HUES64 (cell line): ENCODE measurements around the gene MARCHF10.

Experiments
- H3K27ac ChIP-seq: 2 replicates; pipeline ENCODE4 v1.7.0; 2013; ENCODE audit warnings: low read depth, low read length, inconsistent platforms
- H3K27me3 ChIP-seq: 2 replicates; pipeline ENCODE4 v1.6.1; 2013; ENCODE audit warnings: mild to moderate bottlenecking, low read length; ENCODE audit not compliant: insufficient read depth
- H3K36me3 ChIP-seq: 2 replicates; pipeline ENCODE4 v1.6.1; 2013; ENCODE audit warnings: mild to moderate bottlenecking, low read length; ENCODE audit not compliant: insufficient read depth
- H3K4me1 ChIP-seq: 2 replicates; pipeline ENCODE4 v1.6.1; 2013; ENCODE audit warnings: mild to moderate bottlenecking, low read length, moderate library complexity; ENCODE audit not compliant: insufficient read depth
- H3K4me3 ChIP-seq: 2 replicates; pipeline ENCODE4 v1.5.1; 2013; ENCODE audit warnings: mild to moderate bottlenecking, low read length, moderate library complexity
- H3K9ac ChIP-seq: 2 replicates; pipeline ENCODE4 v1.6.1; 2013; ENCODE audit warnings: mild to moderate bottlenecking, low read depth, low read length
- H3K9me3 ChIP-seq: 2 replicates; pipeline ENCODE4 v1.6.1; 2013; ENCODE audit warnings: low read depth, low read length; ENCODE audit not compliant: insufficient read depth
- WGBS: fragments of 150-250, 120-280 bp; methylation state at CpG from one replicate; pipeline ENCODE4 v1.1.7; 2013; ENCODE audit warnings: missing lambda C conversion rate; 5-methylcytosine and 5-hydroxymethylcytosine counted together

Gene MARCHF10

DNA sequence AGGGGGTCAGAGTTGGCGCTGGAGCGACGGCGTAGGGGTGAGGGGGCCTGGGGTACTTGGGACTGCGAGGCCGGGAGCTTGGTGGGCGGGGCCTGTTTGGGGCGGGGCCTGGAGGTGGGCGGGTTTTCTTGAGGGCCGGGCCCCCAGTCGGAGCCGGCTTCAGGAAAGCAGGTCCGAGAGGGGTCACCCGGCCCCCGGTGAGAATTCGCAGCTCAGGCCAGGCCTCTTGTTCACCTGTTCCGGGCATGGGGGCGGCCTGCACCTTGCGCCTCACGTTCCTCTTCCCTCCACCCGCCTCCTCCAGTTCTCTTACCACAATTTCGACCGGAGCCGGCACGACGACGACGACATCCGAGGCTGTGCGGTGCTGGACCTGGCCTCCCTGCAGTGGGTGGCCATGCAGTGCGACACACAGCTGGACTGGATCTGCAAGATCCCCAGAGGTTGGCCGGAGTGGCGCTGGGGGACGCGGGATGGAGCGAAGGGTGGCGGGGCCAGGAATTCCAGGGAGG lies 128.2 kb downstream of the MARCHF10 start:
- Histone ChIP-seq H3K9me3 (no peaks in the 10 kb centered on the region), H3K9ac (no peak overlapping the region), H3K4me1 (no peaks in the 10 kb centered on the region), H3K27ac (no peak overlapping the region), H3K36me3 (peaks cover 30% of the 10 kb centered on the region), H3K27me3 (no peaks in the 10 kb centered on the region), H3K4me3 (no peak overlapping the region)
- 91% methylated on average over 37 of the region's 37 CpGs for WGBS

DNA sequence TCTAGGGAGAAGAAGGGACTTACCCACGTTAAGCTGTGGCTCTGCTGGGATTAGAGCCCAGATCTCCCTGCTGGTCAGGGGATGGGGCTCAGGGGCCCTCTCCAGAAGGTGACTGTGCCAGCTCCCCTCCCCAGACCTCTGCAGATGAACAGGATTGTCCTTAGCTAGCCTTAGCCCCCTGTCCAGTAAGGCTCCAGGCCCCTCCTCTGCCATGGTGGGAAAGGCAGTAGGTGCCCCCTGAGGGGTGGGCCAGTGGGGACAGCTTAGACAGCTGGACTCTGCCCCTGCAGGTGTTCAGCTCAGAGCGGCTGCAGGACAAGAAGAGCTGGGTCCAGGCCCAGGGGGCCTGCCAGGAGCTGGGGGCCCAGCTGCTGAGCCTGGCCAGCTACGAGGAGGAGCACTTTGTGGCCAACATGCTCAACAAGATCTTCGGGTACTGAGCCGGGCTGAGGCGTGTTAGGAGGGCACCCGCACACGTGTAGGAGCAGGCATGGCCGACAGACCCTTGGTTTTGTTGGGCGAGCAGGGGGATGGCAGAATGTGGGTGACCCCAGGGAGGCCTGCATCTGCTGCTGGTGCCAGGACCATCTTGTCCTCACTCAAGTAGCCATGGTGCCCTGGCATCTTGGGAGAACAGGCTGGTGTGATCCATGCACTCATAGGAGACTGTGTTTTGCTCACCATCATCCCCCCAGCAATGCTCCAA lies 129.7 kb downstream of the MARCHF10 start:
- Histone ChIP-seq H3K4me3 (no peak overlapping the region), H3K27me3 (no peaks in the 10 kb centered on the region), H3K9ac (no peak overlapping the region), H3K4me1 (no peaks in the 10 kb centered on the region), H3K27ac (no peak overlapping the region), H3K36me3 (peaks cover 21% of the 10 kb centered on the region), H3K9me3 (no peaks in the 10 kb centered on the region)
- WGBS = 93% methylated on average over 10 of the region's 10 CpGs

DNA sequence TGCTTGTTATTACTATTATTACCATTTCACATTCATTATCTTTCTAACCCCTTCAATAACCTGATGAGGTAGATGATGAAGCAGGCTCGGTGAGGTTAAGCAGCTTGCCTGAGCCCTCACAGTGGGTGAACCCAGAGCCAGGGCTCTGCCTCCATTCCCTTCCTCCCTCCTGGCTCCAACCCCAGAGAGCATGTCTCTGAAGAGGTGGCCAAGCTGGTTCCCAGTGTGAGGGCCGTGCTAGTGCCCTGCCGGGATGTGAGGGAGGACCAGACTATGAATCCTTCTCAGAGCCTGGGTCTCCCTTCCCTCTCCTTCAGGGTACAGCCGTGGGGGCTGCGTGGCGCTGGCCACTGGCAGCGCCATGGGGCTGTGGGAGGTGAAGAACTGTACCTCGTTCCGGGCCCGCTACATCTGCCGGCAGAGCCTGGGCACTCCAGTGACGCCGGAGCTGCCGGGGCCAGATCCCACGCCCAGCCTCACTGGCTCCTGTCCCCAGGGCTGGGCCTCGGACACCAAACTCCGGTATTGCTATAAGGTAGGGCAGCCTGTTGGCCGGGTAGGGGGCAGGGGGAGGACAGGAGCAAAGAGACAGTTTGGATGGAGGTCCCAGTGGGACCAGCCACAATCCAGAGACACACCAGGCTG lies 131.0 kb downstream of the MARCHF10 start:
- Histone ChIP-seq H3K27ac (no peak overlapping the region), H3K9ac (no peak overlapping the region), H3K9me3 (no peaks in the 10 kb centered on the region), H3K36me3 (peaks cover 24% of the 10 kb centered on the region), H3K4me3 (no peak overlapping the region), H3K4me1 (no peaks in the 10 kb centered on the region), H3K27me3 (no peaks in the 10 kb centered on the region)
- WGBS = 95% methylated on average over 18 of the region's 18 CpGs

GRCh38 chr17:62676231-62676943 lies 131.7 kb downstream of the MARCHF10 start:
- H3K4me1 ChIP-seq = no peaks in the 10 kb centered on the region
- WGBS = 96% methylated on average over 16 of the region's 16 CpGs
- H3K4me3 ChIP-seq = no peak overlapping the region
- no peaks in the 10 kb centered on the region for H3K27me3 ChIP-seq
- no peaks in the 10 kb centered on the region for H3K9me3 ChIP-seq
- H3K36me3 ChIP-seq = peaks cover 24% of the 10 kb centered on the region
- H3K27ac ChIP-seq = no peak overlapping the region
- H3K9ac ChIP-seq = no peak overlapping the region

GRCh38 chr17:62675701-62676100 lies 132.4 kb downstream of the MARCHF10 start:
- H3K9me3 ChIP-seq = no peaks in the 10 kb centered on the region
- no peaks in the 10 kb centered on the region for H3K4me1 ChIP-seq
- H3K4me3 ChIP-seq = no peak overlapping the region
- WGBS = 91% methylated on average over 4 of the region's 4 CpGs
- H3K27ac ChIP-seq = no peak overlapping the region
- no peaks in the 10 kb centered on the region for H3K27me3 ChIP-seq
- H3K36me3 ChIP-seq = peaks cover 19% of the 10 kb centered on the region
- H3K9ac ChIP-seq = no peak overlapping the region

- Histone ChIP-seq H3K27ac (no peak overlapping the region), H3K4me3 (no peak overlapping the region), H3K4me1 (no peaks in the 10 kb centered on the region), H3K9ac (no peak overlapping the region), H3K9me3 (no peaks in the 10 kb centered on the region), H3K27me3 (no peaks in the 10 kb centered on the region), H3K36me3 (peaks cover 19% of the 10 kb centered on the region)
- 94% methylated on average over 12 of the region's 12 CpGs for WGBS
These were observed 132.9 kb downstream of the MARCHF10 start for GRCh38 chr17:62675260-62675659.

DNA sequence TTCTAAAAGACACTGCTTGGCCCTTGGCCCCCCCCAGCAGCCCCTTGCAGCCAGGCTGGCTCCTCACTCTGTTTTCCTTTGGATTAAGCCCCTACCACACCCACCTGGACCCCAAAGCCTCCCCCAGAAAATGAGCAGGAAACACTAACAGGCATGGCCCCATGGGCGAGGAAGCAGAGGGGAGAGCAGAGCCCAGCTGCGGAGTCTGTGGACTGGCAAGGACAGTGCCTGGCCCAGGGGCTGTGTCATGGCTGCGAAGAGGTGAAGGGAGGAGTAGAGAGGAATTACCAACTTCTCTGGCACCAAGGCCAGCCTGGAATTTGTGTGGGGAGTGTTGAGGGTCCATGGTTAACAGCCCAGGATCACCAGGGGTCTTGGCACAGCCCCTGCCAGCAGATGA lies 133.3 kb downstream of the MARCHF10 start:
- 86% methylated on average over 3 of the region's 3 CpGs for WGBS
- Histone ChIP-seq H3K27ac (no peak overlapping the region), H3K9ac (no peak overlapping the region), H3K4me3 (no peak overlapping the region), H3K4me1 (no peaks in the 10 kb centered on the region), H3K36me3 (peaks cover 19% of the 10 kb centered on the region), H3K27me3 (no peaks in the 10 kb centered on the region), H3K9me3 (no peaks in the 10 kb centered on the region)

- 93% methylated on average over 6 of the region's 6 CpGs for WGBS
- Histone ChIP-seq H3K4me1 (no peaks in the 10 kb centered on the region), H3K27me3 (no peaks in the 10 kb centered on the region), H3K36me3 (peaks cover 19% of the 10 kb centered on the region), H3K9me3 (no peaks in the 10 kb centered on the region), H3K9ac (no peak overlapping the region), H3K4me3 (no peak overlapping the region), H3K27ac (no peak overlapping the region)
These were observed 133.8 kb downstream of the MARCHF10 start for GRCh38 chr17:62674363-62674739.

- no peaks in the 10 kb centered on the region for H3K4me1 ChIP-seq
- H3K36me3 ChIP-seq = peaks cover 19% of the 10 kb centered on the region
- H3K9me3 ChIP-seq = no peaks in the 10 kb centered on the region
- 92% methylated on average over 14 of the region's 20 CpGs for WGBS
- H3K9ac ChIP-seq = no peak overlapping the region
- H3K27ac ChIP-seq = no peak overlapping the region
- H3K4me3 ChIP-seq = no peak overlapping the region
- no peaks in the 10 kb centered on the region for H3K27me3 ChIP-seq
These were observed 134.3 kb downstream of the MARCHF10 start for GRCh38 chr17:62673614-62674362.

DNA sequence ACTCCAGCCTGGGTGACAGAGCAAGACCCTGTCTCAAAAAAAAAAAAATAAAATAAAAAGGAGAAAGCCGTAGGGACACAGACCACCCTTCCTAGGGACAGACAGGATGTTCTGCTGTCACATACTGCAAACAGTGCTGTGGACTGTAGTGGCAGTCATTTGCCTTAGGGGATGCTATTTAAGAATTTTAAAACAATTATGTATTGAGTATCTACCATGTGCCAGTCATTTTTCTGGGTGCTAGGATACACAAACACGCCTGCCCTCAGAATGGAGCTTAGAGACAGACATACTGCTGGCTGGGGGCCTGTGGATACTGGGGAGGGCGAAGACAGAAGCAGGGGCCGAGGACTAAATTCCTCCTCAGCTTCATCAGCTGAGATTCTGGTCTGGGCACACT lies 135.2 kb downstream of the MARCHF10 start:
- WGBS = 91% methylated on average over 4 of the region's 4 CpGs
- Histone ChIP-seq H3K27ac (no peak overlapping the region), H3K9ac (no peak overlapping the region), H3K4me3 (no peak overlapping the region), H3K27me3 (no peaks in the 10 kb centered on the region), H3K36me3 (peaks cover 22% of the 10 kb centered on the region), H3K9me3 (no peaks in the 10 kb centered on the region), H3K4me1 (no peaks in the 10 kb centered on the region)

GRCh38 chr17:62671553-62671952 lies 136.6 kb downstream of the MARCHF10 start:
- H3K27ac ChIP-seq = no peak overlapping the region
- no peak overlapping the region for H3K9ac ChIP-seq
- no peaks in the 10 kb centered on the region for H3K27me3 ChIP-seq
- no peaks in the 10 kb centered on the region for H3K4me1 ChIP-seq
- whole genome bisulfite sequencing = 89% methylated on average over 14 of the region's 14 CpGs
- no peaks in the 10 kb centered on the region for H3K9me3 ChIP-seq
- no peak overlapping the region for H3K4me3 ChIP-seq
- H3K36me3 ChIP-seq = peaks cover 25% of the 10 kb centered on the region
